Measurements from ENCODE around the gene EHBP1L1.

DNA sequence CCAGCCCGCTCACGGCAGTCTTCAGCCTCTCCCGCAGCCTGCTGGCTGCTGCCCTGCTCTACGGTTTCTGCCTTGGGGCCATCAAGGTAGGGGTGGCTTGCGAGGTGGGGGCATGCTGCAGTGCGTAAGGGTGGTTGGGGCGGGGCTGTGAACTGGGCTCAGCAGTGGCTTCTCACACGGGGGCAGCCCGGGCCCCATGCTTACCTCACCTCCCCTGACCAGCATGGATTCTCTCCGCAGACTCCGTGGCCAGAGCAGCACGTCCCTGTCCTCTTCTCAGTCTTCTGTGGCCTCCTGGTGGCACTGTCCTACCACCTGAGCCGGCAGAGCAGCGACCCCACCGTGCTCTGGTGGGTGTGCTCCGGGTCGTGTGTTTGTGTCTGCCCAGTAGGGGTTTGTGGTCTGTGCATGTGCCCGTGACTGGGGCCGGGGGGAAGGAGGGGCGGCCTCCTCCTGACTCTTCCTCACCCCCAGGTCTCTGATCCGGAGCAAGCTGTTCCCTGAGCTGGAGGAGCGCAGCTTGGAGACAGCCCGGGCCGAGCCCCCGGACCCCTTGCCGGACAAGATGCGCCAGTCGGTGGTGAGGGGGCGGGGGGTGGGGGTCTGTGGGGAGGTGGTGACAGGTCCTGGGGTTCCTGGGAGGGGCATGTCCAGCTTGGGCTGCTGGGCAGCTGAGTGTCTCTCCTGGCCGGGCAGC, 49.2 kb downstream of the EHBP1L1 start:
- TF ChIP-seq, protein P1, sequence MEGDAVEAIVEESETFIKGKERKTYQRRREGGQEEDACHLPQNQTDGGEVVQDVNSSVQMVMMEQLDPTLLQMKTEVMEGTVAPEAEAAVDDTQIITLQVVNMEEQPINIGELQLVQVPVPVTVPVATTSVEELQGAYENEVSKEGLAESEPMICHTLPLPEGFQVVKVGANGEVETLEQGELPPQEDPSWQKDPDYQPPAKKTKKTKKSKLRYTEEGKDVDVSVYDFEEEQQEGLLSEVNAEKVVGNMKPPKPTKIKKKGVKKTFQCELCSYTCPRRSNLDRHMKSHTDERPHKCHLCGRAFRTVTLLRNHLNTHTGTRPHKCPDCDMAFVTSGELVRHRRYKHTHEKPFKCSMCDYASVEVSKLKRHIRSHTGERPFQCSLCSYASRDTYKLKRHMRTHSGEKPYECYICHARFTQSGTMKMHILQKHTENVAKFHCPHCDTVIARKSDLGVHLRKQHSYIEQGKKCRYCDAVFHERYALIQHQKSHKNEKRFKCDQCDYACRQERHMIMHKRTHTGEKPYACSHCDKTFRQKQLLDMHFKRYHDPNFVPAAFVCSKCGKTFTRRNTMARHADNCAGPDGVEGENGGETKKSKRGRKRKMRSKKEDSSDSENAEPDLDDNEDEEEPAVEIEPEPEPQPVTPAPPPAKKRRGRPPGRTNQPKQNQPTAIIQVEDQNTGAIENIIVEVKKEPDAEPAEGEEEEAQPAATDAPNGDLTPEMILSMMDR (IDR thresholded peaks at IDR 0.05): no peak
- TF ChIP-seq MYC (IDR thresholded peaks at IDR 0.05; ENCODE audit: borderline replicate concordance, low read length) (no peak), KDM5A (IDR thresholded peaks at IDR 0.05) (no peak), JUNB (IDR thresholded peaks at IDR 0.05) (no peak), ZSCAN20 (CRISPR knock-in tag; IDR thresholded peaks at IDR 0.05) (no peak)

Measured in A549 (cell line).